Hepatocyte (in vitro differentiated cells): ENCODE measurements around the gene LAMC2.

Experiments used
- EZH2 ChIP-seq: fragments of 200-600 bp; sonication (generic); IDR thresholded peaks from 2 replicates; pipeline ENCODE4 v1.6.1; 2016; ENCODE audit warnings: antibody characterized with exemption, mild to moderate bottlenecking, borderline replicate concordance
- EZH2phosphoT487 ChIP-seq: fragments of 200-600 bp; sonication (generic); IDR thresholded peaks from one replicate; pipeline ENCODE4 v1.6.1; 2018; ENCODE audit warnings: antibody characterized with exemption, mild to moderate bottlenecking, low read depth, moderate library complexity; ENCODE audit not compliant: unreplicated experiment, severe bottlenecking
- TF ChIP-seq, protein P1 (sequence below): fragments of 200-600 bp; sonication (generic); IDR thresholded peaks from 2 replicates; pipeline ENCODE4 v1.5.1; 2016; ENCODE audit warnings: antibody characterized with exemption, mild to moderate bottlenecking; ENCODE audit not compliant: poor library complexity

DNA sequence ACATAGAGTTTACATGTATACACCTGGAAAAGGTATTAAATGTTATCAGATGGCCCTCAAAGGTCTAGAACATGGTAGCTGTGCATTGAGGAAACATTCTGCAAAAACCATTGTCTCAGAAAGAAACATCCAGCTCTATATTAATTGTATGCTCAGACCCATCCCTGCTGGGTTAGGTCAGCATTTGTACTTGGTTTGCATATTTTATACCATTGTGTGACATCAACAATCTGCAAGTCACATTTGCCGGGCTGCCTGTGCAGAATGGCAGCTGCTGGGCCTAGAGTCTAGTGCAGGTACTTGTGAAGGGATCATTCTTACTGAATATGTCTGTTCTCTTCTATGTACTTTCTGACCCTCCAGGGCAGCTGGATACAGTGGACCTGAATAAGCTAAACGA is 43.9 kb upstream of the LAMC2 start:
- TF ChIP-seq, protein P1, sequence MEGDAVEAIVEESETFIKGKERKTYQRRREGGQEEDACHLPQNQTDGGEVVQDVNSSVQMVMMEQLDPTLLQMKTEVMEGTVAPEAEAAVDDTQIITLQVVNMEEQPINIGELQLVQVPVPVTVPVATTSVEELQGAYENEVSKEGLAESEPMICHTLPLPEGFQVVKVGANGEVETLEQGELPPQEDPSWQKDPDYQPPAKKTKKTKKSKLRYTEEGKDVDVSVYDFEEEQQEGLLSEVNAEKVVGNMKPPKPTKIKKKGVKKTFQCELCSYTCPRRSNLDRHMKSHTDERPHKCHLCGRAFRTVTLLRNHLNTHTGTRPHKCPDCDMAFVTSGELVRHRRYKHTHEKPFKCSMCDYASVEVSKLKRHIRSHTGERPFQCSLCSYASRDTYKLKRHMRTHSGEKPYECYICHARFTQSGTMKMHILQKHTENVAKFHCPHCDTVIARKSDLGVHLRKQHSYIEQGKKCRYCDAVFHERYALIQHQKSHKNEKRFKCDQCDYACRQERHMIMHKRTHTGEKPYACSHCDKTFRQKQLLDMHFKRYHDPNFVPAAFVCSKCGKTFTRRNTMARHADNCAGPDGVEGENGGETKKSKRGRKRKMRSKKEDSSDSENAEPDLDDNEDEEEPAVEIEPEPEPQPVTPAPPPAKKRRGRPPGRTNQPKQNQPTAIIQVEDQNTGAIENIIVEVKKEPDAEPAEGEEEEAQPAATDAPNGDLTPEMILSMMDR = no peak
- TF ChIP-seq EZH2 = no peak
- TF ChIP-seq EZH2phosphoT487 = no peak
